HTERT RPE-1 (cell line): ENCODE results near the gene SEPTIN6.

Experiments used
- in situ Hi-C: fragments of 300-500 bp; cut with MboI; formaldehyde crosslinking; loops from 4 replicates; pipeline ENCODE4 v1.14.3; 2020; ENCODE audit warnings: low sequenced_read_pairs

Gene SEPTIN6

DNA sequence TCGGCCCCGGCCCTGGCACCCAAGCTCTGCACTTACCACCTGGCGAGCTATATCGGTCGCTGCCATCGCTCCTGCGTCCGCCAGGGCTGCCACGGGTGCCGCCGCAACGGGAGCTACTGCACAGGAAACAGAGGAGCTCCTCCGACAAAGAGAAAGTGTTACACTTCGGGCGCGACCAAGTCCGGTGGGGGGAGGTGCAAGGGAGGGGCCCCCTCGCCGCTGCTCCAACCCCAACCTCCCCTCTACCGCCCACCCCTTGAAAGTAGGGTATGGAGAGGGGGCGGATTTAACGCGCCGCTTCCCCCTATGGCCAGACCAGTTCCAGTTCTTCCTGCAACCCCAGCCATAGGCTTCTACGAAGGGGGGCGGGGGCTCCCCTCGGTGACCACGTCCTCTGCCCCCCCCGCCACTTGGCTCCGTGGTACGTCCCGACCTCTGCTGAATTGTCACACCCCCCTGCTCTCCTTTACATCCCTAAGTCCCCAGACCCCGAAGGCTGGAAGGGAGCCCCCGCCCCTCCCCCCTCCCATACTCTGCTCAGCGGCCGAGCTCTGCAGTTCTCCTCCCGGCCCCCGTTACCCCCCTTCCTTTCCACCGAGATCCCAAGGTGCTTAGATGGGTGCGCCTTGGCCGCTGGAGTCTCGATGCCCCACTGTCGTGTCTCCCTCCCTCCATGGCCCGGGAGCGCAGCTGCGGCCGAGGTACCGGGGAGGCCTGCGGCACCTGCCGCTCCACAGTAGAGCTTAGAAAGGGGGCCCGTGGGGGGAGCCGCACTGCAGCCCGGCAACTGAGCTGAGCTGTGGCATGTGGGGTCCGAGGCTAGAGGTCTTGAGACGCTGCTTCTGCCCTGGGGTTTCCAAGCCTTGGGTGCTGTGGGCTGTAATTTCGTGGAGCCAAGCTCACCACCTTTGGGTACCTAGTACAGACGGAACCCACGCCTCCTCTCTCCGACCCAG lies at the start of gene SEPTIN6:
Gene SEPTIN6 (minus strand): TSS at position 129 of the 956 bp plus-strand sequence. CDS start 63 bp downstream, at position 66.
- in situ Hi-C loops = no loop called here

DNA sequence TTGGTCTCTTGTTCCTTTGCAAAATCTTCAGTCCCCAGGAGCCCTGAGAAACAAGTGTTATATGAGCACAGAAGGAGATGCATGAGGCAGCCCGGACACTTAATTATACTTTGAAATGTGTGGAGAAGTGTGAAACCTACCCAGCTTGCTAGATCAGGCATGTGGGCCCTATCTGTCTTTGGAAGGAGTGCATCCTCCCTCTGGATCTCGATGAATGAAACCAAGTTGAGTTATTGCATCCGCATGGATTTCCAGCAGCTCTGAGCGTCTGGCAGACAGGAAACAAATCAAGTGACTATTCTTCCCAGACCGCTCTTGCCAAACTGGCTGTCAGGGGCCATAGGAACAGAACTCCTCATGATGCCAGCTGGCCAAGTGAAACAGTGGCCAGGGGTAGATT lies 45.8 kb upstream of the SEPTIN6 start:
- in situ Hi-C loops = no loop called here

DNA sequence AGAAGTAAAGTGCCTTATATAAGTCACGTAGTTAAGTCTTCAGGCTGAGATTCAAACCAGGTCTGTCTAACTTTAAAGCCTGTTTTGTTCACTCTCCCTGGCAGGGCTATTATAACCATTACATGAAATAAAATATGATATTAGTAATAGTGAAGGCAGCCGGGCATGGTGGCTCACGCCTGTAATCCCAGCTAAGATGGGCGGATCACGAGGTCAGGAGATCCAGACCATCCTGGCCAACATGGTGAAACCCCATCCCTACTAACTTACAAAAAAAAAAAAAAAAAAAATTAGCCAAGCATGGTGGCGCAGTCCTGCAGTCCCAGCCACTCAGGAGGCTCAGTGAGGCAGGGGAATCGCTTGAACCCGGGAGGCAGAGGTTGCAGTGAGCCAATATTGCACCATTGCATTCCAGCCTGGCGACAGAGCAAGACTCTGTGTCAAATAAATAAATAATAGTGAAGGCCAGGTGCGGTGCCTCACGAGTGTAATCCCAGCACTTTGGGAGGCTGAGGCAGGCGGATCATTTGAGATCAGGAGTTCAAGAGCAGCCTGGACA lies 43.3 kb upstream of the SEPTIN6 start:
- in situ Hi-C loops = no loop called here

DNA sequence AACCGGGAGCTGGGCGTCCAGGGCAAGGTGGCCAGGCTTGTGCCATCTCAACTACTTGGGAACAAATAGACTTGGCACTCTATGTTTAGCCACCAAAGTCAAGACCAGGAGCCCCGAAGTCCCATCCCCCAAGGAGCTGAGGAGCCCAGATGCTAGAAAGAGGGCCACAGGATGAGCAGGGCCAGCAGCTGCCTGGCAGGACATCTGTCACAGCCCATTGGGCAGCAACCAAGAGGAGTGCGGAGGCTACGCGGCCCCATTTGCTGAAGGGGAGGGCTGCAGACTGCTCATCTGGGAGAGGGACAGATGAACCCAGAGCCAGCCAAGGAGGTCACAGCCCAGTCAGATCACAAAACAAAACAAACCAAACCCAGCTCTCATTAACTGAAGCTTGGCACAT lies 42.5 kb upstream of the SEPTIN6 start:
- in situ Hi-C loops = no loop called here

DNA sequence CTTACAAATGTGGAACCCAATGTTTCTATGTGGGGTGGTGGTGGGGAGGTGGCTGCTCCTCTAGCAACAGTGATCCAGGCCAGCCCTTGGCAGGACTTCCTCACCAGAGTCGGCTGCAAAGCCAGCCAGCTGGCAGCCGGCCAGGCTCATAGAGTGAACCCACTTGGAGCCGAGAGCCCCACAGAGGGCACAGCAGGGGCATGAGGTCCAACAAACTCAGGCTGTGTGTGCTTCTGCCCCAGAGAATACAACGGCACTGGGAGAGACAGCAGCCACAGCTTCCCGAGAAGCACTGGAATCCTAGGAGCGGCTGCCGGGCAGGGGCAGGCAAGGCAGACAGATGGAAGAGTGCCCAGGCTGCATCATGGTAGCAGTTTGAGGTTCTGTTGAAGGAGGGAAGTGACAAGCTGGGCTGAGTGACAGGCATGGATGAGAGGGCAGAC lies 42.0 kb upstream of the SEPTIN6 start:
- in situ Hi-C loops = no loop called here

DNA sequence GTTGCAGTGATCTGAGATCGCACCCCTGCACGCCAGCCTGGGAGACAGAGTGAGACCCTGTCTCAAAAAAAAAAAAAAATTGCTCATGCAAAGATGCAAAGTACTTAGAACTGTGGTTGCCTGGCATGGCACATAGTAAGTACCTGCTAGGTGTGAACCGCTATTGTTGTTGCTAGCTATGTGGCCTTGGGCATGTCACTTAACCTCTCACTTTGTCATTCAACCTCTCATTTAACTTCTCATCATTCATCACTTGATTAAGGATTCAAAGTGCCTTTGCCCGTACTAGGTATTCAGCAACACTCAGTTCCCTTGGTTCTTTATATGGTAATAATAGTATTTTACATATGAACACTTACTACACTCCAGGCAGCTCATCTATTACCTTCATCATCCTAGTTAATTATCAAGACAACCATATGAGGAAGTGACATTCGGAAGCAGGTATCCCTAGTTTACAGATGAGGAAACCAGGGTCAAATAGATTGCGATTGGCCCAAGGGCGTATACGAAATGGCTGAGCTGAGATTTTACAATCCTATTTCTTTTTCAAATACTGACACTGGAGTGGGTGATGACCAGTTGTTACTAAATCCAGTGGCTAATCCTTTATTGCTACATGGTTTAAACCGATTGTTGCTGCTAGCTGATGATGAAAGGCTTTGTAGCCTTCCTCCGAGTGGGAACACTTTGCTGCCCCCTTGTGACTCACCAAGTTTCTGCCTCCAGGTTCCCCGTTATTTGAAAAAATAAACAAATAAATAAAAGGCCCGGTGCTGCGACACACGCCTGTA lies 36.6 kb upstream of the SEPTIN6 start:
- in situ Hi-C loops = no loop called here

DNA sequence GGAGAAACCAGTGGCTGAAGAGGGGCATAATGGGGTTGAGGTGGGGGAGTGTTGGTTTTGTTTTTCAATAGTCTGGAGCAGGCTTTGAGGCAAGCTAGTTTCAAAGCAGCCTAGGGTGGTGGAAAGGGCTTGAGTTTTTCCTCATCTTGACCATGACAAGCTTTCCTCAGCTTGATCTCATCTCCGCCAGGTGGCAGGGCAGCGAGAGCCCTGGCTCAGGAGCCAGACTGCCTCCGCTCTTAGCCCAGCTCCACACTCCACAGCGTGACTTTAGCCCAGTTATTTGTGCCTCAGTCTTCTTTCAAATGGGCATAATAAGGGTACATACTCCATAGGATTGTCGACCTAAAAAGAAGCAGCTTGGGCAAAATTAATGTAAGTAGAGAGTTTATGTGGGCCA lies 35.5 kb upstream of the SEPTIN6 start:
- in situ Hi-C loops = no loop called here

DNA sequence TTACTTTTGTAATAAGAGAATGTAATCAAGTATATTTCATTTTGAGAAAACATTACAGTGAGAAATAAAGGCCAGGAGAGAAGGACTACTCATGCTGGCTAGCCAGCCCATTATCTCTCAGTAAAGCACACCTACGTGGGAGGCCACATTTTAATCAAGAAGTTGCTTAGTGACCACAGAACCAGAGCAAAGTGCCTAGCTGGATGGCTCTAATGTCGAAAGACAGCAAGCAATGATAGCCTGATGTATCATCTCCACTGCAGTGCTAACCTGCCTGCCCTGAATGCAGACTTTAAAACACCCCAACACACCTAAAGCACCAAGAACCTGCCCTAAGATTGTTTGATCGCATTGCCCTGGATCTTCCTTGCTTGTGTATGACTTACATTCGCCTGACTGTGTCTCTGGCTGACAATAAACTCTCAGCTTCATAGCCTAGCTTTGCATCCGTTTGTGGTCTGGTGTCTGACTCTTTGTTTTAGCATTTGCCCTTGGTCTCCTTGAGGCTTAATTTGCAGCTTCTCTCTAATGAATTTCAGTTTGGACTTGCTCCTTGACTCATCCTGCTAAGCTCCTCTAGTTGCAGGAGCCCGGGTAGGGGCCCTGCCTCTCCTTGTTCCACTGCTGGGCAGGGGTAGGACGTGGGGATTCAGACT lies 34.1 kb upstream of the SEPTIN6 start:
- in situ Hi-C loops = no loop called here

DNA sequence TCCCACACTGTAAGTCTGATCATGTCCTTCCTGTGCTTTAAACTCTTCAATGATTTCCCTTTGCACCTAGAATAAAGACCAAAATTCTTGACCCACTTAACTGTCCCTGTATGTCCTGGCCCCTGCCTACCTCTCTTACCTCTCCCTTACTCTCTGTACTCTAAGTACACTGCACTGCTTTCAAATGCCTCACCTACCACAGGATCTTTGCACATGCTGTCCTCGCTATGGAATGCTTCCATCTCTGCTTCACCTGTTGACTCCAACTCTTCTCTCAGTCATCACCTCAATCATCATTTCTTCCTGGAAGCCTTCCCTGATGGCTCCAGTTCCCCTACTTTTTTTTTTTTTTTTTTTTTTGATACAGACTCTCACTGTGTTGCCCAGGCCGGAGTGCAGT lies 29.0 kb upstream of the SEPTIN6 start:
- in situ Hi-C loops = no loop called here

DNA sequence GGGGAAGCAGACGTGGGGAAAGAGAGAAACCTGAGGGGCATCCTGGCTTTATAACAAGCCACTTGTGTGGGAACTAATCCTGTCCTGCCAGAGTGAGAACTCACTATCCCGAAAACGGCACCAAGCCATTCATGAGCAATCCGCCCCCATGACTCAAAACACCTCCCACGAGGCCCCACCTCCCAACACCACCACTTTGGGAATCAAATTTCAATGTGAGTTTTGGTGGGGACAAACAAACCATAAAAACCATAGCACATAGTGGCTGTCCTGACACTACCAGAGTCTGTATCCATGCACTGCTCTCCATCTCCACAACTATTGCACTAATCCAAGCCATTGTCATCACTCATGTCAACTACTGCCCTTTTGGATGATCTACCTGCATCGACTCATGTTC lies 28.5 kb upstream of the SEPTIN6 start:
- in situ Hi-C loops = no loop called here

DNA sequence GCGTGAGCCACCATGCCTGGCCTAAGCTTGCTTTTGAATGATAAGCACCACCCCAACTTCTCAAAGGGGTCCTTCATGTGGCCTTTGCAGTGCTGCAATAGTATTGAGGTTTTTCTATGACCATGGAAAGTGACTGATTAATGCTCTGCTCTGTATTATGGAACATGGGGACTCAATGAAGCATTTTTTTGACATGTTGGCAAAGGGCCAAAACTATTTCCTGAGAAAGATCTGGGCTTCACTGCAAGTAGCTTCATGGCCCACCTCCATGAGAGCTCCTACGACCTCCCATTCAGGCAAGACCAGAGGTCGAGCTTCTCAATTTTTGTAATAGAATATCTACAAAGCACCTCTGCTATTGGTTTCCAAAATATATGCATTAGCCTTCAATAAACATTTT lies 16.7 kb upstream of the SEPTIN6 start:
- in situ Hi-C loops = no loop called here

DNA sequence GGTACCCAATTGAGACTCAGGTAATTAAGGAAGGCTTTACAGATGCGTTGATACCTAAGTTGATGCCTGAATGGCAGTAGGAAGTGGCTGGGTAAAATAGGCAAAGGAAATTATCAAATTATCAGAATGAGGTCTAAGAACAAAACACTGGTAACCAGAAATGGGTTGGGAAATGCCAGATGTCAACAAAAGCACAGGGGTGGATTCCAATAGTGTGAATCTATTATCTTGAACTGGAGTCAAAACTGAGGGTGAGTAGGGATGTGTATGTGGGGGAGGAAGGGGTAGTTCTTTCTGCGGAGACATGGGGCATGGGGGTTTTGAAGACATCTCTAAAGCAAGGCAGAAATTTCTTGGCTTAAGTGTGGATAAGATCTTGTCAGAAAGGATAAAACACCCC lies 16.0 kb upstream of the SEPTIN6 start:
- in situ Hi-C loops = no loop called here

DNA sequence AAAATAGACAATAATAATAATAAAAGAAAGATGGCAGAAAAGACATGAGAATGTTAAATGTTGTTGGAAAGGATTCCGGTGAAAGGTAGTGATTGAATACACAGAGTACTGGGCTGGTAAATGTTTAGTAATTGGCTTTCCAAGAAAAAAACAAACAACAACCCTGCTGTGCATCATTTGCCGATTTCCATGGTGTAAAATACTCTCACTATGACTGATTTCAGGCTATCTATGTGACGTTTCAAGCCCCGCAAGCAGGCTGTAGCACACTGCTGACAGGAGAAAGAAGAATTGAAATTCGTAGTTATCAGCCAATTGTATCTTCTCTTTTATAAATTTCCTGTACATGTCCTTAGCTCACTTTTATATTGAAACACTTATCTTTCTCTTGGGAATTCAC lies 13.6 kb upstream of the SEPTIN6 start:
- in situ Hi-C loops = no loop called here

DNA sequence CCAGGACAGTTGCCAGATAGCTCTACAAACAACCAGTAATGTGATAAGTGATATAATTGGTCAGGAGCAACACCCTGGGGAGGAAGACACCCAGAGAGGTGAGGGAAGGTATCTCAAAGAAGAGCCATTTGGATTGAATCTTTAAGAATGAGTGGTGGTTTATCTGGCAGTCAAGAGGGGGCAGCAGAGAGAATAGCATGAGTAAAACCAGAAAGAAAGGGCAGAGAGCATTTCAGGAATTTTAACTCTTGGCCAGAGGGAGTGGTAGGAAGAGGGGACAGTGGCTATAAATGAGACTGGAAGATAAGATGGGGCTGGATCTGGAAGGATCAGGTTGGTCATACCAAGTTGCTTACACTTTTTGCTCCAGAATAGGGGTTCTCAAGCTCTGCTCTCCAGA lies 5.9 kb upstream of the SEPTIN6 start:
- in situ Hi-C loops = no loop called here

DNA sequence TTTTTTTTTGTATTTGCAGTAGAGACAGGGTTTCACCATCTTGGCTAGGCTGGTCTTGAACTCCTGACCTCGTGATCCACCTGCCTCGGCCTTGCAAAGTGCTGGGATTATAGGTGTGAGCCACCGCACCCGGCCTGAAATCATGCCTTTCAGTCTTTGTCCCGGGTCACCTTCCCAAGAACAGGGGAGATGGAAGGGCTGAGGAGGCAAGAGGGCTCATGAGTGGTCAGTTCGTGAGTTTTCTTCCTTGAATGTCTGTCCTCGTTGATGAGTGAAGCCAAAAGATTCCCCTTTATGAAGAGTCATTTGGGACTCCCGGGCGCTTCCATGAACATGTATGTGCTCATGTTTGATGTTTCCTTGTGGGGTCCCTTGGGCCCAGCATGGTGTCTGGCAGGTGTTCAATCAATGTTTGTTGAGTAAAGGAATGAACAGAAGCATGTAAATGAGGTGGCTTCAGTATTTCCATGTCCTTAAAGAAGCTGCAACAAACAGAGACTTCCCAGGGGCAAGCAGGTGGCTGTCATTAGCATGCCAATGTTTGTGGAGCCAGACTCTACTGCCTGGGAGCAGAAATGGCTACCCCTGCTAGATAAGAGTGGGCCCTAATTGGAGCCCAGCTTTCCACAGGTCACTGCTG lies 3.4 kb upstream of the SEPTIN6 start:
- in situ Hi-C loops = no loop called here

DNA sequence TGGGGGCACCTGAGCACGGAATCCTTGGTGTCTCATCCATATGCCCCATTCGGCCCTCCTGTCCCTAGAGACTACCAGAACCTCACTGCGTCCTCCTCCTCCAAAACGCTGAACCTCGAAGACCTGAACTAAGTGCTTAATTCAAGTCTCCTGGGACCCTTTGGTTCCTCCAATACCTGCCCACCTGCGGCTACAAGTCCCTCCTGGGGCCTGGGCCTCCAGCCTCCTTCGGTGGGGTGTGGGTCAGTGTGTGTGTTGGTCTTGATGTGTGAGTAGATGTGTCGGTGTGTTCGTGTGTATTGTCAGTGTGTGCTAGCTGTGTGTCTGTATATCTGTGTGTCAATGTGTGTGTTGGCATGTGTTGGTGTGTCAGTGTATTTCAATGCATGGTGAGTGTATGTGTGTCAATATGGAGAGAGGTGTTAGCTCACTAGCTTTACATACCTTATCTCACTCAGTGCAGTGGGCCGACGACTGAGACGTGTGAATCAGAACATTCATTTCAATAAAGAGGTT lies 2.6 kb upstream of the SEPTIN6 start:
- in situ Hi-C loops = no loop called here

DNA sequence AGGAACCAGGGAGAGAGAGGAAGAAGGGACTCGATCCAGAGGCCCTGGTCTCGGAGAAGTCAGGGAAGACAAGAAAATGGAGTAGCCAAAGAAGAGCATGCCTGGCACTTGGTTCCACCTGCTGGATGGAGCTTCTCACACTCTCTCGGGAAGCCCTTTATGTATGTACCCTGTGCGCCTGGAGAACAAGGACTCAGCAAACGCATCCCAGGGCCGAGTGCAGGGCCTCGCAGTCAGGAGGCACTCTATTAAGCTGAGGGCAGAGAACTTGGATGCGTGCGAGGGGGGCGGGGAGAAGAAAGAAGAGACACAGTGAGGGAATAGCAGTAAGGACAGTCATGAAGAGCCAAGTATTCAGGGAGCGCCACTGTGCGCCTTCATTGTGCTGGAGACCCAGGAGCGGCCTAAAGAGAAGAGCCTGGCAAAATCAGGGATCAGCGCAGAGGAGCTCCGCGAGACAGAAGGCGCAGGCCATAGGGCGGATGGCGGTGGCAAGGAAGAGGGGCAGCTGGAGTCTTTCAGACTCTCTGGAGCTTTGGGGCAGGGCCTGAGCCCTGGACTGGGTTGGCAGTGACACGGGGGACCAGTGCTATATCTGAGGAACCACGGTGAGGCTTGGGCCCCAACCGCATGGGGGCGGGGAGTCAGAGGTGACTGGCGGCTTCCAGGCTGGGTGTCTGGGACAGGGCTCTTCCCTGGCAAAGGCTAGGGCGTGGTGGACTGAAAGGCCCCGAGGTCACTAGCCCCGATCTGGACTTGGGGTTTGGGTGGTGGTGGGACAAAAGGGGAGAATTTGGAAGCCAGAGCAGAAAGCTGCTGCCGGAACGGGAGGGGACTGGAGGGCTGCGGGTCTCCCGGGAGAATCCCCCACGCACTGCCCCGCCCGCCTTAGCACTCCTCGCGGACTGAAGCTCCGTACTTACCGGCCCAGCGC lies 1.9 kb upstream of the SEPTIN6 start:
- in situ Hi-C loops = no loop called here

DNA sequence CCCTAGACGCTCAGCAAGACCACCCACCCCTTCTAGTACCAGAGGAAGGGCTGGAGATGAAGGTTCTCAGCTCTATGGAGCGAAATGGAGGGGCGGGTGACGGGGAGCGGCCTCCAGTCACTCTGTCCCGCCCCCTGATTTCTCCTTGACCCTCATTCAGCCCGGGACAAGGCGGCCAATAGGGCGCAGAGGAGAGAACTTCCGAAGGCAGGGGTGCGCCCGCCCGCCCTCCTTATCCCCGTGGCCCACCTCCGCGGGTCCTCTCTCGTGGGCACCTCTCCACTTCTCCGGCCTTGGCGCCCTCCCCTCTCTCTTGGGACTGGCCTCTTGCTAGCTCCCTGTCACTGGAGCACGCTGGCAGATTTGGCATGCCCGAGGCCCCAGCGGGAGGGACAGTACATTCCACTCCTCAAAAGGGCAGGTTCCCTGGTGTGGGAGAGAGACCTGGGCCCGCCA lies 1.1 kb upstream of the SEPTIN6 start:
- in situ Hi-C loops = no loop called here
